Left colon (tissue), 2 donors: Measurements from ENCODE around the gene TEX14. TPM values are rescaled to one million over a fixed set of nuclear protein-coding genes. Genes with fewer than 3 reads are reported as not detected.
A peak's percentile ranks its signal among the peaks of the same experiment; 100 is the strongest.
"Not testable (repeated sequence)": the region's sequence is repeated elsewhere in the genome, so short reads cannot be mapped to it uniquely, and the experiment has no call there.

ENCODE experiments used
- ATAC-seq: fragments of 200-7000 bp; cut with Tn5 transposase; one replicate; pipeline ENCODE4 v1.9.1; 2020; ENCODE audit warnings: mild to moderate bottlenecking, moderate library complexity
- DNase-seq, 2 donors: peaks; one replicate each; pipeline ENCODE4 v3.0.0-alpha.2; 2020
- intact Hi-C, 2 donors: fragments of 100-400 bp; cut with DNase I in 1 of 2; cut with micrococcal nuclease in 1 of 2; formaldehyde crosslinking; loops; one replicate each; pipeline versions ENCODE4 v1.11.2 to v1.14.0; 2022; cut with DNase I, micrococcal nuclease
- total RNA-seq, 2 donors: library from RNA; stranded (reverse); fragmentation: NEBNext Ultra II Directional; extraction: Animal tissue kit (Norgen Biotek cat#: 25700); gene quantifications; one replicate each; pipeline ENCODE4 v1.2.1, GENCODE V29; 2021
- donor health status: DM: no; HTN: no; CAD: no.
- donor health status: DM: yes; HTN: yes; CAD: no.

The TEX14 gene
- total RNA-seq, 2 donors from 2014 or later, result 0.06 TPM; not detected in 1

GRCh38 chr17:58660621-58661020, 31.2 kb downstream of the TEX14 start:
- no peak for ATAC-seq
- intact Hi-C loops, result no loop called here
- no peak for DNase-seq

- intact Hi-C loops, DNase-seq: not testable (repeated sequence)
- peak; percentile 11 for ATAC-seq
Observed at GRCh38 chr17:58659714-58660084, 32.1 kb downstream of the TEX14 start.

GRCh38 chr17:58658804-58659713, 32.8 kb downstream of the TEX14 start:
- intact Hi-C loops, result no loop called here
- ATAC-seq, result peak; percentile 97
- peak; percentile 68 to 73 for DNase-seq

- DNase-seq, result not testable (repeated sequence)
Observed at GRCh38 chr17:58657962-58658803, 33.7 kb downstream of the TEX14 start.

GRCh38 chr17:58648236-58648635, 43.6 kb downstream of the TEX14 start:
- no peak for ATAC-seq
- intact Hi-C loops, result no loop called here
- DNase-seq, result no peak

More at GRCh38 chr17:58657962-58658803, 33.7 kb downstream of the TEX14 start:
- intact Hi-C loops, ATAC-seq: not testable (repeated sequence)

GRCh38 chr17:58643147-58643546, 48.7 kb downstream of the TEX14 start:
- DNase-seq (no peak), ATAC-seq (no peak)
- intact Hi-C loops, result no loop called here

- intact Hi-C loops, result no loop called here
- ATAC-seq, result no peak
- DNase-seq, result no peak
Observed at GRCh38 chr17:58641887-58642311, 49.9 kb downstream of the TEX14 start.

GRCh38 chr17:58640202-58640601, 51.6 kb downstream of the TEX14 start:
- intact Hi-C loops, result no loop called here
- DNase-seq, result no peak
- no peak for ATAC-seq

GRCh38 chr17:58639681-58640080, 52.2 kb downstream of the TEX14 start:
- no peak for DNase-seq
- intact Hi-C loops, result no loop called here
- ATAC-seq, result no peak

- intact Hi-C loops, result no loop called here
- DNase-seq, result no peak
- no peak for ATAC-seq
Observed at GRCh38 chr17:58637011-58637570, 54.8 kb downstream of the TEX14 start.

GRCh38 chr17:58632324-58633314, 59.2 kb downstream of the TEX14 start:
- ATAC-seq (no peak), DNase-seq (no peak)
- intact Hi-C loops, result no loop called here

GRCh38 chr17:58631523-58632323, 60.1 kb downstream of the TEX14 start:
- peak; percentile 94 to 95 for DNase-seq
- intact Hi-C loops, result no loop called here
- ATAC-seq, result peak; percentile 97

GRCh38 chr17:58630883-58631522, 60.8 kb downstream of the TEX14 start:
- DNase-seq (peak; percentile 29 to 34), ATAC-seq (no peak)
- intact Hi-C loops, result no loop called here

- DNase-seq (no peak), ATAC-seq (no peak)
Observed at GRCh38 chr17:58626905-58627304, 64.9 kb downstream of the TEX14 start.

GRCh38 chr17:58624751-58625150, 67.1 kb downstream of the TEX14 start:
- no peak for DNase-seq
- intact Hi-C loops, result no loop called here
- ATAC-seq, result no peak

More at GRCh38 chr17:58626905-58627304, 64.9 kb downstream of the TEX14 start:
- intact Hi-C loops, result no loop called here

- intact Hi-C loops, result no loop called here
- no peak for DNase-seq
Observed at GRCh38 chr17:58621174-58621573, 70.7 kb downstream of the TEX14 start.

GRCh38 chr17:58618336-58618735, 73.5 kb downstream of the TEX14 start:
- intact Hi-C loops, result no loop called here
- DNase-seq (no peak), ATAC-seq (no peak)

More at GRCh38 chr17:58621174-58621573, 70.7 kb downstream of the TEX14 start:
- no peak for ATAC-seq
